GM21786 (cell line): ENCODE data around the gene FHL1.
A peak's percentile ranks its signal among the peaks of the same experiment; 100 is the strongest.
"Not testable (repeated sequence)": the region's sequence is repeated elsewhere in the genome, so short reads cannot be mapped to it uniquely, and the experiment has no call there.

Source experiments
- ATAC-seq: cut with Tn5 transposase; IDR thresholded peaks from one replicate; pipeline ENCODE4 v1.9.1; 2021; ENCODE audit not compliant: unreplicated experiment

Gene FHL1

DNA sequence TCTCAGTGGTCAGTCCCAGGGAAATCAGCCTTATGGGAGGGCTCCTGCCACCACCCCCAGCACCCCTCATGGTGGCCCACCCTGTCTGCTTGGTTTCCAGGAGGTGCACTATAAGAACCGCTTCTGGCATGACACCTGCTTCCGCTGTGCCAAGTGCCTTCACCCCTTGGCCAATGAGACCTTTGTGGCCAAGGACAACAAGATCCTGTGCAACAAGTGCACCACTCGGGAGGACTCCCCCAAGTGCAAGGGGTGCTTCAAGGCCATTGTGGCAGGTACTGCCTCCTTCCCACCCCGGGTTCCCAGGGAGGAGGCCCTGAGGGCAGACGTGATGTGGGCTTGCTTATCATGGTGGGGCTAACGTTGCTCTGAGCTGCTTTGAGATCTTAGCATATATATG, 59.6 kb downstream of the FHL1 start:
- ATAC-seq: no peak

DNA sequence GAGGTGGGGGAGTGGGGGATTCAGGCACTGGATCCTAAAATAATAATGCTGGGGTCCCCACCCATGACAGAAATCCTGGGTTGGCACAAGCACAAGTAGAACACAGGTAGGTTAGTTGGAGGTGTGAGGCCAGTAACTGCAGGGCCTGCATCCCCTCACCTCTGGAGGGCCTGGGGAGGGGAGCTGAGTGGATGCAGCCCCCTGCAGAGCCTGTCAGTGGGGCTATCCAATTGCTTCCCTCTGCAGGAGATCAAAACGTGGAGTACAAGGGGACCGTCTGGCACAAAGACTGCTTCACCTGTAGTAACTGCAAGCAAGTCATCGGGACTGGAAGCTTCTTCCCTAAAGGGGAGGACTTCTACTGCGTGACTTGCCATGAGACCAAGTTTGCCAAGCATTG, 60.2 kb downstream of the FHL1 start:
- no peak for ATAC-seq

DNA sequence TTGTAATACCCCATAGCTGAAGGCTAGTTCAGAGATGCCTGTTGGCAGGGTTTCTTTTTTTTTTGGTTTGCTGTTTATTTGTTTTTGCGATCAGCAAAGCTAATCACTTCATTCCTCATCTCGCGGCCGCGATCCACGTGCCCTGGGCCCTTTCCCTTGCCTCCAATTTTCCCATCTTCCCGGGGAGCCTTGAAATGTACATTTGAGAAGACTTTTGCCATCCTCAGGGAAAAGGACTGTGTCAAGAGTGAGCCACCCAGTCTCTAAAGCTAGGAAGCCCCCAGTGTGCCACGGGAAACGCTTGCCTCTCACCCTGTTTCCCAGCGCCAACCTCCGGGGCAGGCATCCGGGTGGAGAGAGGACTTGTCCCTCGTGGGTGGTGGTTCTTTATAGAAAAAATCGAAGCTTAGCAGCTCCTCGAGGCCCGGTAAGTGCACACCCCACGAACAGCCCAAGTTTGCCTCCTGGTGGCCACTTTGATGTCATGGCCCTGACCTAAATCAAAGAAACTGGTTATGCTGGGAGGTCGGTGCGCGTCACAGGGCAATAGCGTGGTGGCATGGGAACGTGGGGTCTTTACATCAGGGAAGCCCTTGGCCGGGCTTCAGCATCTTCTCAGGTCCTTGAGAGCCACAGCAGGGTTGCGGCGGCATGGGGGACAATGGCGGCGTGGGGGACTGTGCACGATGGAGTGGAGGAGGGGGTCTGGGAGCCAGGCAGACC, 61.8 kb downstream of the FHL1 start:
- no peak for ATAC-seq

DNA sequence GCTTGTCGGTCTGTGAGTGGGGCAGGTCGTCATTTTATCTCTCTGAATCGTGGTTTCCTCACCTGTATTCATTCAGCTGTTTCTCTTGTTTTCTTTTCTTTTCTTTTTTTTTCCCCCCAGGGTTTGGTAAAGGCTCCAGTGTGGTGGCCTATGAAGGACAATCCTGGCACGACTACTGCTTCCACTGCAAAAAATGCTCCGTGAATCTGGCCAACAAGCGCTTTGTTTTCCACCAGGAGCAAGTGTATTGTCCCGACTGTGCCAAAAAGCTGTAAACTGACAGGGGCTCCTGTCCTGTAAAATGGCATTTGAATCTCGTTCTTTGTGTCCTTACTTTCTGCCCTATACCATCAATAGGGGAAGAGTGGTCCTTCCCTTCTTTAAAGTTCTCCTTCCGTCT, 62.4 kb downstream of the FHL1 start:
- no peak for ATAC-seq

DNA sequence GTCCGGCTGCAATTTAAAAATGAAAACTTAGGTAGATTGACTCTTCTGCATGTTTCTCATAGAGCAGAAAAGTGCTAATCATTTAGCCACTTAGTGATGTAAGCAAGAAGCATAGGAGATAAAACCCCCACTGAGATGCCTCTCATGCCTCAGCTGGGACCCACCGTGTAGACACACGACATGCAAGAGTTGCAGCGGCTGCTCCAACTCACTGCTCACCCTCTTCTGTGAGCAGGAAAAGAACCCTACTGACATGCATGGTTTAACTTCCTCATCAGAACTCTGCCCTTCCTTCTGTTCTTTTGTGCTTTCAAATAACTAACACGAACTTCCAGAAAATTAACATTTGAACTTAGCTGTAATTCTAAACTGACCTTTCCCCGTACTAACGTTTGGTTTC, 62.9 kb downstream of the FHL1 start:
- ATAC-seq: no peak

DNA sequence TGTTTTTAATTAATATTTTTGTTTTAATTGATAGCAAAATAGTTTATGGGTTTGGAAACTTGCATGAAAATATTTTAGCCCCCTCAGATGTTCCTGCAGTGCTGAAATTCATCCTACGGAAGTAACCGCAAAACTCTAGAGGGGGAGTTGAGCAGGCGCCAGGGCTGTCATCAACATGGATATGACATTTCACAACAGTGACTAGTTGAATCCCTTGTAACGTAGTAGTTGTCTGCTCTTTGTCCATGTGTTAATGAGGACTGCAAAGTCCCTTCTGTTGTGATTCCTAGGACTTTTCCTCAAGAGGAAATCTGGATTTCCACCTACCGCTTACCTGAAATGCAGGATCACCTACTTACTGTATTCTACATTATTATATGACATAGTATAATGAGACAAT, 63.5 kb downstream of the FHL1 start:
- ATAC-seq: no peak

DNA sequence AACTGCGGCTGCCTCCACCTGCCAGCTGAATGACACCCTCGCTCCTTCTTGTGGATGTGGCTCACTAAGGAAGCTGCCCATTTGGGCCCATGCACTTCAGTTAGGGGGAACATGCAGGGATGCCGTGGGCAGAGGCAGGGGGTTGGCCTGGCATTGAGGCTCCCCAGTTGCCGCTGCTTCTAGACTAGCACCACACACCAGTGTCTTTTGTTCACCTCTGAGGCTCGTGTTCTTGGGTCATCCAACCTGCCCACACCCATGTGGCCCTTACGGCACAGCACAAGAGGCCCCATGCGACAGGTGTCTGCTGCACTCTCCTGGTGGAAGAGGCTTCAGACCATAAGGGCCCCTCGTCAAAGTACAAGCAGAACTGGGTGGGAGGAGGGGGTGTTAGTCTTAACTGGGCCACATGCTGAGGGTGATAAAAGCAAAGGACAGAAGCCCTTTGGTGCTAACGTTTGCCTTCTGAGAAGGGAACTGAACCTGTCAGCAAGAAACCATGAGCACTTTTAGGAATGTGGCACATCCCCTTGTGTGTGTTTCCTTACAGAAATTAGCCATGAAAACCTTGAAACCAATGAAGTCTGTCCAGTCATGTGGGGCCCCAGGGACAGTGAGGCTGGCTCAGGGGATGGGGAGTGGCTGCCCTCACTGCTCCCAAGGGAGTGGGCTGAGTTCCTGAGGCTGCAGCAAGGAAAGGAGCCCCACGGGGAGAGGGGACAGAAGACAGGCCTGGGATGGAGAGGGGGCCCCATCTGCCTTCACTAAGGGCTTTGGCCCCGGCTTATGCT, 64.6 kb downstream of the FHL1 start:
- no peak for ATAC-seq

DNA sequence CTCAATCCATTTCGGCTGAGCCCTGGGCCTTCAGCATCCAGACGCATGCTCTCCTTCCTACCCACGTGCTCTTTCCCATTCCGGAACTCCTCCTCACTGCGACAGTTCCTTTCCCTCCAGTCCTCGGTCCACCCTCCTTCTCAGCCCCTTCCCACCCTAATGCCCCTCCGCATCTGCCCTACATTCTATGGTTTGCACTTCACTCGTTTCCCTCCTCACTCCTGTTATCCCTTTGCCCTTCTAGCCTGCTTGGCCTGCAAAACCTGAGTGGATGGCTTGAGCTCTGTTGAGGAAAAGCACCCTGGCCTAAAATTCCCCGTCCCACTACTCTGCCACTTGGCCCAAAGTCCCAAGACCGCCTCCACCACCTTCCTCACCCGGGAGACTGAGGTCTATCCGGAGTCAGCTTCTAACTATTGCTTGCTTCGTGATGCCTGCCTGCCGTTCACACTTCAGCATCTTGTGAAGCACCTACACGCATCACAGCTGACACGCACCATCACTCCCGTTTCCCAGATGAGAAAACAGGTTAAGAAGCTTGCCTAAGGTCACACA, 65.3 kb downstream of the FHL1 start:
- no peak for ATAC-seq

DNA sequence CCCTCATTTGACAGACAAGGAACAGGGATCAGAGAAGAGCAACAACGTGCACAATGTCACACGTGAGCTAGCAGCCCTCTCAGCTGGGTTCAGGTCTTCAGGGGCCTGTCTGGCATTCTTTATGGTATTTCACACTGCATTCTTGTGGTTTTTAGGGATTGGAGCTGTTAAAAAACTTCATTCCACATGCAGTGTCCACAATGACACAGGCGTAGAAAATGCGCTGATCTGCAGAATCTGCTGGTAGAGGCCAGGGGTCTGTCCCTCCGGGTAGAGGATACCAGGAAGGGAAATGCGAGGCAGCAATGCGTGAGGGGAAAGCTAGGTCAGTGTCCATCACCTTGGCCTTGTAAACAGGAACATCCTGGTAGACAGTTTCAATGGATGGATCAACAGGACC, 67.2 kb downstream of the FHL1 start:
- no peak for ATAC-seq

DNA sequence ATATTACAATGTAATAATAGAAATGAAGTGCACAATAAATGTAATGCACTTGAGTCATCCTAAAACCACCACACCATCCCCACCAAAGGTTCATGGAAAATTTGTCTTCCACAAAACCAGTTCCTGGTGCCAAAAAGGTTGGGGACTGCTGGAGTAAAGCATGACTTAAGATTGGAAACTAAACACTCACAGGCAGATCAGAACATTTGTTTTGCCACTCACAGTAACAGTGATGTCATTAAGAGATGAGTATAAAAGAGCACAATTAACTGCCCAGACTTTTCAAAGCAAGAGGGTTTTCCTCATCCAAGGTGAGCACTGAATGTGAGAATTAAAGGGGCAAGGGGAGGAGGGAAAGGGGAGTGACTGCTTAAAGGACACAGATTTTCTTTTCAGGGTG, 68.2 kb downstream of the FHL1 start:
- no peak for ATAC-seq

DNA sequence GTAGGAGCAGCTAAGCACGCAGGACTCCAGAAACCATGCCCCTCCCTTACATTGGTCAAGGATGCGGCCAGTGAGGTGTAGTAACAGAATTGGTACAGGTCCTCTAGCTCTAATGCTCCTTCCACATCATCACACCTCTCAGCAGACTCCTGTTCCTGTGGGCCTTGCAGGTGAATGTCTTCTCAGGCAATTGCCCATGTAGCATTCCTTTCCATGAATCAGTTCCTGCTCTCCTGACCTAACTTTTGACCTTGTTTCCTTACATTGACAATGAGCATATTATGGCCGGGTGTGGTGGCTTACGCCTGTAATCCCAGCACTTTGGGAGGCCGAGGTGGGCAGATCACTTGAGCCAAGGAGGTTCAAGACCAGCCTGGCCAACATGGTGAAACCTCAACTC, 72.6 kb downstream of the FHL1 start:
- no peak for ATAC-seq

DNA sequence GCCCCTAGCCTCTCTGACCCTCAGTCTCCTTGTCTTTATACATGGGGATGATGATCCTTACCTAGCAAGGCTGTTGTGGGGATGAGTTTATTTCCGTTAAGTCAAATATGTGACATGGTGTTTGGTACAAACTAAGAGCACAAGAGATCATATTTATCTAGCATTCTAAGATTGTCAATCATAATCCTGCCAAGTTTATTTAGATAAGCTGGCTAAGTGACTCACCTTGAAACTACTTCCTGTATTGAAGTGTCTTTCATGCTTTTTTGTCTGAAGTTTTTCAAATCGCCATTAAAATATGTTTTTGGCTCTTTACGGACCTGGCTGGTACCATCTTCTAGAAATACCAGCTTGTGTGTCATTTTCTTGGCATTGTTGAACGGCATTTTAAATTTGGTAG, 73.2 kb downstream of the FHL1 start:
- no peak for ATAC-seq

DNA sequence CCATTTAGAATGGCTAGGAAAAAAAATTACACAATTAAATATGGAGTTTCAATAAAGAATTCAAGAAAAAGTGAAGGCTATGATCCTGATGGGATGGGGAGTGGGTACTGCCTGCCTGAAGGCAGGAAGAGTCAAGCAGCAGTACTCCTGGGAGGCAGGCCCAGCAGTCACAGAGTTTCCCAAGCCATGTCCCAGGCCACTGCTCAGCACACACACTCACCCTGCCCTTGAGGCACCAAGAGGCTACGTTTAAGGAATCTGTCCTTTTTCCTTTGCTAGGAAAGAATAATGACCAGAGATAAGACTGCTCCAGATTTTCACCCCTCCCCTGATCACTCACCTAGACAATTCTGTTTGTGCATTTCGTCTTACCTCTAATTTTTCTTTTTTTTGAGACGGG, 73.6 kb downstream of the FHL1 start:
- ATAC-seq: no peak

DNA sequence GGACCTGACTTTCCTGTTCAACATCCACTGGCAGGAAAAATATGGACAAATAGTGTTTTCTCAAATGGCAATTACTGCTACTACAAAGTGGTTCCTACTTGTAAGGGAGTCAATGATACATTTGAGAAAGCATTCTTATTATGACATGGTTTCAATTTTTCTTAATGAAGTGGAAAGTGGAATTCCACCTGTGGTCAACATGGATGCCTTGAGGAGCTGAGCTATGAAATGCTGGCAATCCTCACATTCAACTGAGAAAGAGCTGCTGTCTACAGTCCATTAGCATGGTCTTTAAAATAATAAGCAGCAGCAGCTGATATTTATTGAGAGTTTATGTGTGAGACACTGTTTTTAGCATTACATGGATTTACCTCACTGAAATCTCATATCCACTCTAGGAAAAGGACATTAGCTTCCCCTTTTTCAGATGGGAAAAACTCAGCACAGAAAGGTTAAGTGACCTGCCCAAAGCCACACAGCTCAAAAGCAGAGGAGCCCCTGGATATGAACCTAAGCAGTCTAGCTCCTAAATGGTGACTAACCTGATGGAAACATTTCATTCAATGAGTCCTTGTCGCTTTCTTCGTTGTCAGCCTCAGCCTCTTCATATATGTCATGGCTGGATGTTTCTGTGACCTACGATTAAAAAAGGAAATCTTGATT, 74.6 kb downstream of the FHL1 start:
- no peak for ATAC-seq

DNA sequence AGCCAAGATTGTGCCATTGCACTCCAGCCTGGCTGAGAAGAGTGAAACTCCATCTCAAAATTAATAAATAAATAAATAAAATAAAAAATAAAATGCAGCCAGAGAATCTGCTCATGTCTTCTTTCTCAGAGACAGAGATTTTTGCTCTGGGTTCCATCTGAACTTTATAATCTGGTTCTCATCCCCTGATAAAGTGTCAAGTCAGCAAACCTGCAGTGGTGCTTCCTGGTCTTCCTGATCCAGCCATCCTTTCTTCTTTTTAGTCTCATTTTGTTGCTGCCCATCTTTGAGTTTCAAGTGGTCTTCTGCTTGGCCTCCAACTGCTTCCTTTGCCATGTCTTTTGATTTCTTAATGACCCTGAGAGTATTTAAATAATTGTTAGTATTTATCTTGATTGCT, 79.7 kb downstream of the FHL1 start:
- ATAC-seq: no peak

DNA sequence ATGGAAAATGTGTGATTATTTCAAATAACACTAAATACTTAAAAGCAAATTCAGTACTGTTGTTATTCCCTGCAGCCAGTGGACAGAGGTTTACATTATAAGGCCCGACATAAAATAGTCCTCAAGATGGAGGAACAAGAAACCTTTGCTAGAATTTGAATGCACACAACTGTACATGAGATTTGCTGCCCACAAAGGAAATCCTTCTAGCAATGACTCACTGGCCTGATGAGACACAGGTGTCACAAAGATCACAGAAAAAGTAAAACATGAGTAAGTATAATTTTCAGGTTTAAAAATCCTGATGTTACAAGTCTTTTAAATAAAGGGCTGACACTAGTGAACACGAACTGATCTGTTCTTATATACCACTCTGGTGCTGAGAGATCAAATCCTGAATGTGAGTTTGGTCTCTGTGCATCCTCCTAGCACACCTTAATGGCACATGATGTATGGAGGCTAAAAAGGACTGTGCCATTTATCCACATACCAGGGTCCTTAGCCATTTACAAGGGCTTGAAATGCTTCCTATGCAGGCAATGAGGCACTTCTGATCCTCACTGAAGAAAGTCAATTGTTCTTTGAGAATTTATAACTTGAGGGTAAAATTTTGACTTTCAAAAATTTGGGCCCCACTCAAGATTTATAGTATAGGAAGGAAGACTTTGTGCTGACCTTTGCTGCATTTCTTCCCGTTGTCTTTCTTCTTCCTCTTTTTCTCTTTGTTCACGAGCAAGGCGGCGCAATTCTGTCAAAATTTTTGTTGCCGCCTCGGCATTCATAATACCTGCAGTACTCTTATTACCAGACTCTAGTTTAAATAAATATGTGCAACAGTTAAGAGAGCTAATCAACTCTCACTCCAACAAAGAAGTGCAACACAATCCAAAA, 80.9 kb downstream of the FHL1 start:
- ATAC-seq: peak; percentile 46

DNA sequence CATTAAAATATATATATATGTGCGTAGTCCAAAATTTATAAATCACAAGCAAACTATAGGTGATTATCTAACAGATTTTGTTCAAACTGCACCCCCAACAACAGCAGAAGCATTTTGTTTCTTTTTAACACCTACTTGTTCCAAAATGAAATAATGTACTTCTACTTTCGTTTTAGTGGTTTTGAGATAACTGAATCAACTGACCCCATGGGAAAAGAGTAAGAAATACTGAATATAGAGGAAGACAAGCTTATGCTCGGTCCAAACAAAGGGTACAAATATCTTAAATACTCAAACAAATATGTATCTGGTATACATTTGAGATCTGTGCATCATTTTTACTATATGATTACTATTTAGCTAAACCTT, 81.5 kb downstream of the FHL1 start:
- peak; percentile 57 for ATAC-seq

DNA sequence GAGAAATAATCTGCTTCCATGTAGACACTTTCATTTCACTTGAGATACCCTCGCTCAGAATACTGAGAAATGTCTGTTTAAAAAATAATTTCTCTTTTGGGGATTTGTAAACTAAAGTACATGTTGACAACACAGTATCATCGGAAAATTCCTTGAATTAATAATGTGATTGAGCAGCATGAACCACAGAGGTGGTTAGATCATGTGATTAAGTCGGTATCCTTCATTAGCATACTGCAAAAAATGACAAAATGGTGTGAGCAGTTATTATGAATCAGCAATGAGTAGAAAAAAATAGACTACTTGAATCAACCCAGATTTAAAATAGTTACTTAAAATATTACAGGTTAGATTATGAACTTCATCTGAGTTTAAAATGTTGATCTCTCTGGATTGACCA, 89.7 kb downstream of the FHL1 start:
- no peak for ATAC-seq

DNA sequence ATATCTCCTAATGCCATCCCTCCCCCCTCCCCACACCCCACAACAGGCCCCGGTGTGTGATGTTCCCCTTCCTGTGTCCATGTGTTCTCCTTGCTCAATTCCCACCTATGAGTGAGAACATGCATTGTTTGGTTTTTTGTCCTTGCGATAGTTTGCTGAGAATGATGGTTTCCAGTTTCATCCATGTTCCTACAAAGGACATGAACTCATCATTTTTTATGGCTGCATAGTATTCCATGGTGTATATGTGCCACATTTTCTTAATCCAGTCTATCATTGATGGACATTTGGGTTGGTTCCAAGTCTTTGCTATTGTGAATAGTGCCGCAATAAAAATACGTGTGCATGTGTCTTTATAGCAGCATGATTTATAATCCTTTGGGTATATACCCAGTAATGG, 90.5 kb downstream of the FHL1 start:
- ATAC-seq: not testable (repeated sequence)

DNA sequence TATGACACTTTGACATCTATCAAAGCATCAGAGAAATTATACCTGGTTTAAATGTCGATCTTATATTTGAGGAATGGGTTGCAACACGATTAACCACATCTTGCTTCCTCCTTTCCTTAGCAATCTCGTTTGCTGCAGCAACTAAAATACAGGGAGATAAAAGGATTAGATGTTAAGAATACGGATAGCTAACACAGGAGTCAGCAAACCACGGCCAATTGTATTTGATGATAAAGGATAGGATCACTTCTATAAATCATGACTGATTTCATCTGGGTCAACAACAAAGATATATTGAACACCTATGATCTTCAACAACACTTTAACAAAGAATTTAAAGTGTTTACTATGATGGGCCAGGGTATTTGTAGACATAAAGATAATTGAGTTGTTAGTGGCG, 98.9 kb downstream of the FHL1 start:
- ATAC-seq: no peak
